SU-DHL-6 (cell line): Measurements from ENCODE around the gene HIP1R.

Experiments used
- H2AFZ ChIP-seq: fragments of 200-600 bp; sonication (generic); 2 replicates; pipeline ENCODE4 v1.6.1; 2014; ENCODE audit warnings: low read depth, mild to moderate bottlenecking, moderate library complexity, mixed read lengths, antibody characterized with exemption, low read length; ENCODE audit not compliant: severe bottlenecking
- H3F3A ChIP-seq: fragments of 200-600 bp; shearing (Covaris generic); 2 replicates; pipeline ENCODE4 v1.6.0; 2016; ENCODE audit warnings: antibody characterized with exemption, mild to moderate bottlenecking; ENCODE audit not compliant: insufficient read depth
- H3K27ac ChIP-seq: fragments of 200-600 bp; sonication (generic); 2 replicates; pipeline ENCODE4 v1.5.1; 2016; ENCODE audit warnings: low read depth, mild to moderate bottlenecking, low read length, moderate library complexity, mixed read lengths
- H3K27me3 ChIP-seq: fragments of 200-600 bp; sonication (generic), shearing (Covaris generic); 2 replicates; pipeline ENCODE4 v1.6.0; 2014; ENCODE audit warnings: mild to moderate bottlenecking, low read length
- H3K36me3 ChIP-seq: fragments of 200-600 bp; sonication (generic); 2 replicates; pipeline ENCODE4 v1.6.1; 2014; ENCODE audit warnings: mild to moderate bottlenecking, low read length, mixed read lengths
- H3K4me2 ChIP-seq: fragments of 300-600, 200-600 bp; shearing (Covaris generic), sonication (generic); 2 replicates; pipeline ENCODE4 v1.6.0; 2014; ENCODE audit warnings: low read length, low read depth, mild to moderate bottlenecking; ENCODE audit not compliant: poor library complexity, severe bottlenecking
- H3K4me3 ChIP-seq: fragments of 200-600 bp; sonication (generic); 2 replicates; pipeline ENCODE4 v1.5.1; 2014; ENCODE audit warnings: antibody characterized with exemption, low read length, mild to moderate bottlenecking, mixed read lengths; ENCODE audit not compliant: insufficient read depth, poor library complexity, severe bottlenecking
- H3K79me2 ChIP-seq: fragments of 200-600 bp; sonication (generic); 2 replicates; pipeline ENCODE4 v1.6.1; 2014; ENCODE audit warnings: mild to moderate bottlenecking, low read length, moderate library complexity; ENCODE audit not compliant: insufficient read depth
- H3K9ac ChIP-seq: fragments of 200-600 bp; sonication (generic); 2 replicates; pipeline ENCODE4 v1.7.0; 2014; ENCODE audit warnings: mild to moderate bottlenecking, low read length
- H3K9me2 ChIP-seq: fragments of 200-600 bp; sonication (generic); replicated peaks from 2 replicates; pipeline ENCODE4 v1.6.1; 2014; ENCODE audit warnings: low read length; ENCODE audit not compliant: insufficient read depth
- H3K9me3 ChIP-seq: fragments of 200-600 bp; sonication (generic); 2 replicates; pipeline ENCODE4 v1.6.1; 2014; ENCODE audit warnings: low read length, mixed read lengths; ENCODE audit not compliant: insufficient read depth
- H4K20me1 ChIP-seq: fragments of 200-600 bp; sonication (generic); 2 replicates; pipeline ENCODE4 v1.6.1; 2014; ENCODE audit warnings: low read depth, mild to moderate bottlenecking, antibody characterized with exemption, low read length, moderate library complexity, mixed read lengths
- CTCF ChIP-seq: fragments of 200-600 bp; sonication (generic); IDR thresholded peaks from one replicate; pipeline ENCODE4 v1.5.1; 2017; ENCODE audit warnings: antibody characterized with exemption, mild to moderate bottlenecking, low read length, moderate library complexity; ENCODE audit not compliant: insufficient read depth, poor library complexity, severe bottlenecking
- EZH2phosphoT487 ChIP-seq: fragments of 200-600 bp; sonication (generic), shearing (Covaris generic); conservative IDR thresholded peaks from 2 replicates; pipeline ENCODE4 v1.6.1; 2018; ENCODE audit warnings: mild to moderate bottlenecking, antibody characterized with exemption, low read length, moderate library complexity, mixed read lengths

HIP1R gene

GRCh38 chr12:122870163-122870842, 35.0 kb downstream of the HIP1R start:
- Histone ChIP-seq H3K9ac (no peak overlapping the region), H3K79me2 (no peaks in the 10 kb centered on the region), H2AFZ (no peak overlapping the region), H3K4me3 (no peak overlapping the region), H3K27me3 (no peaks in the 10 kb centered on the region), H3K27ac (no peak overlapping the region), H3K4me2 (no peak overlapping the region), H3K9me2 (no peaks in the 10 kb centered on the region), H3F3A (no peaks in the 10 kb centered on the region), H3K9me3 (no peaks in the 10 kb centered on the region), H4K20me1 (no peaks in the 10 kb centered on the region), H3K36me3 (no peaks in the 10 kb centered on the region)
- TF ChIP-seq EZH2phosphoT487 (no peak), CTCF (no peak)

GRCh38 chr12:122870867-122871664, 35.8 kb downstream of the HIP1R start:
- no peaks in the 10 kb centered on the region for H3K36me3 ChIP-seq
- H3K9me3 ChIP-seq = no peaks in the 10 kb centered on the region
- TF ChIP-seq EZH2phosphoT487 (no peak), CTCF (no peak)
- peak overlapping the region; percentile 36 for H3K4me2 ChIP-seq
- no peaks in the 10 kb centered on the region for H3F3A ChIP-seq
- H2AFZ ChIP-seq = no peak overlapping the region
- H3K9ac ChIP-seq = no peak overlapping the region; the same call in 1 of the 2 replicates
- H3K27ac ChIP-seq = no peak overlapping the region
- no peaks in the 10 kb centered on the region for H3K9me2 ChIP-seq
- H3K4me3 ChIP-seq = no peak overlapping the region
- H3K79me2 ChIP-seq = no peaks in the 10 kb centered on the region
- no peaks in the 10 kb centered on the region for H3K27me3 ChIP-seq
- no peaks in the 10 kb centered on the region for H4K20me1 ChIP-seq

- Histone ChIP-seq H4K20me1 (no peaks in the 10 kb centered on the region), H3K9me3 (no peaks in the 10 kb centered on the region), H3F3A (no peaks in the 10 kb centered on the region), H3K4me2 (peak overlapping the region; percentile 36), H3K27ac (no peak overlapping the region), H3K4me3 (no peak overlapping the region), H3K9ac (no peak overlapping the region; the same call in 1 of the 2 replicates), H3K36me3 (no peaks in the 10 kb centered on the region), H3K27me3 (no peaks in the 10 kb centered on the region), H3K79me2 (no peaks in the 10 kb centered on the region), H2AFZ (no peak overlapping the region), H3K9me2 (no peaks in the 10 kb centered on the region)
- TF ChIP-seq EZH2phosphoT487 = no peak
These were observed 36.9 kb downstream of the HIP1R start for GRCh38 chr12:122871851-122872780.
